Stimulated activated CD4-positive, alpha-beta T cell treated with anti-CD3 and anti-CD28 coated beads, Interleukin-12 subunit alpha, Interleukin-12 subunit beta, amount 100 ng/mL, for 24 hours (primary cell): ENCODE results near the gene TAAR6.
"Not testable (repeated sequence)": the region's sequence is repeated elsewhere in the genome, so short reads cannot be mapped to it uniquely, and the experiment has no call there.

Experiments
- DNase-seq, 2 experiments: peaks; one replicate each; pipeline ENCODE4 v3.0.0-alpha.2; 2020; ENCODE audit warnings: low read depth in 2 of 2

The TAAR6 gene

DNA sequence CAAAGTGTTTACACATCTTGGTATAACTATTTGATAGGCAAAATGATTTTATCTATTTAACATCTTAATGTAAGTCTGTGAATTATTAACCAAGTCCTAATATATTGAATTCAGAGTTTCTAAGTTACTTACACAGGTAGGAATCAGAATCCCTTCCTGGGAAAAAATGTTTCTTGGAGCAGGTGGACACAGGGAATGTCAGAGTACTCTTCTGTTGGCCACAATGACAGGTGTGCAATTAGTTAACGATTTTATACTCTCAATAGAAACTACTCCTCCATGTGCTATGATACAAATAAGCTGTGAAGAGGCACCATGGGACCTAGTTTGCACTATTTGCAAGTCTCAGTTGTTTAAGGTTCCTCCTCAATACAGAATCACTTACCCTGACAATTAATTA, 20.2 kb downstream of the TAAR6 start:
- no peak for DNase-seq

DNA sequence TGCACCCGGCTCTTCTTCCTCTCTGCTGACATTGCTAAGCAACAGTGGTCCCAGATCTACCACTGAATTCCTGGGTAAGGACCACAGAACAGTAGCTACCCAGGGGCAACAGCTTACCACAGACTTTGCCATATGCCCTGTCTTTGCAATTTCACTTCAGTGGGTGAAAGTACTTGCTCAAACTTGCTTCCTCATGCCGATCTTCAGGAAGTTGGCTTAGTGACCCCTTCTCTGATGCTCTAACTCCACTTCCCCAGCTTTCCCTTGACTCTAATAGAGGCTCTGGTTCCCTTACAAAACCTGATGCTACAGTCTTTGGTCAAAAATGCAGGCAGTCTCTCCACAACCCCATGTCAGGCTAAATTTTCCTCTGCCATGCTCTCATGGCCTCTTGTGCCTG, 22.7 kb downstream of the TAAR6 start:
- DNase-seq: no peak

- no peak for DNase-seq
Measured at GRCh38 chr6:132596201-132596600, 26.1 kb downstream of the TAAR6 start.

GRCh38 chr6:132598473-132598872, 28.4 kb downstream of the TAAR6 start:
- no peak for DNase-seq

GRCh38 chr6:132600900-132601299, 30.8 kb downstream of the TAAR6 start:
- DNase-seq: not testable (repeated sequence)

- no peak for DNase-seq
Measured at GRCh38 chr6:132604635-132605152, 34.6 kb downstream of the TAAR6 start.

DNA sequence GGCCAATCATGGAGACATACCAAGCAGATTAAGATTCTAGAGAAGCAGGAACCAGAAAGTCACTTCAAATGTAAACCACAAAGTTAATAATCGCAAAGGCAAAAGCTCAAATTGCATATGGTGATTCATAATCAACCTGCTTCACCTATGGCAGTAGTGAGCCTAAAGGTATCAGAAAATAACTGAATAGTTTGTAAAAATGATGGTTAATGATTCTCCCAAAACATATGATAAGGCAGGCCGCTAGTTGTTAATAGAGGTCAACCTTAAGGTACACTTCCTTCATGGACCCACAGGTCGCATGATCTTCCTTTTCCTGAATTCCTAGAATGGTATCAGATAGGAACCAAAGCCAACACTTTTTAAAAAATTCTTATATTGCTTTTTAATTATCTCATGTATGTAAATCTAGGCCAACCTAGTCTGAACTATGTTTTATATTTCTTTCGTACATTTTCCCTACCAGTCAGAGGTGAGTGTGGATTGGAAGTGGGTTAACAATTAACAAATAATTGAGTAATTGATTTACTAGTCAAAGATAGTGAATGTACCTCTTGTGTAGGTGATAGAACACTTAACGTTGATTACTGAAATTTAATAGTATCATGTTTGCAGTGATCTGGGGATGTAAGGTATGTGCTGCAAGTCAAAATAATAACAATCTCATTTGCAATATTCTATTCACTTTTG, 37.6 kb downstream of the TAAR6 start:
- no peak for DNase-seq

GRCh38 chr6:132611616-132612015, 41.5 kb downstream of the TAAR6 start:
- no peak for DNase-seq

- DNase-seq: no peak
Measured at GRCh38 chr6:132612449-132613108, 42.5 kb downstream of the TAAR6 start.

DNA sequence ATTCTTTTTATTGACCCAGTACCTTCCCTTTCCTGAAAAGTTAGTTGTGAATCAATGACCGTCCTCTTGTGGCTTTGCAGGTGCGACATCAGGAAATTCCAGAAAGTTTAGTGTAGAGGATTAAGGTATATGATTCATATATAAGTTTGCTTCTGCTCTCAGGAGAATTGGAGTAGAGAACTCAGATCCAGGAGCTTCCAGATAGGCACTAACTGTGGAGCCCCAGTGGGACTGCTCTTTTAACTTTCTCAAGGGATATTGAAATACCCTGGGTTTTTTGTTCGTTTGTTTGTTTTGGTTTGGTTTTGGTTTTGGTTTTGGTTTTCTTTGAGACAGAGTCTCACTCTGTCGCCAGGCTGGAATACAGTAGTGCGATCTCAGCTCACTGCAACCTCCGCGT, 44.4 kb downstream of the TAAR6 start:
- no peak for DNase-seq

- DNase-seq: no peak
Measured at GRCh38 chr6:132616677-132617076, 46.6 kb downstream of the TAAR6 start.
